T-helper 1 cell treated with Interleukin-12 subunit alpha and Interleukin-12 subunit beta and Interleukin-4 antibody, amounts not matched to agents 30 μg/mL and 1 μg/mL, for 36 hours (primary cell): ENCODE data around the gene SLC16A5.
"Not testable (repeated sequence)": the region's sequence is repeated elsewhere in the genome, so short reads cannot be mapped to it uniquely, and the experiment has no call there.

Experiments
- H3K27ac Mint-ChIP-seq: one replicate; pipeline ENCODE4 v1.8.0; 2021; ENCODE audit warnings: mild to moderate bottlenecking, mixed read lengths
- H3K27me3 Mint-ChIP-seq: one replicate; pipeline ENCODE4 v1.8.0; 2021; ENCODE audit warnings: low read depth, mixed read lengths
- H3K36me3 Mint-ChIP-seq: one replicate; pipeline ENCODE4 v1.8.0; 2021; ENCODE audit warnings: low read depth, mixed read lengths
- H3K4me1 Mint-ChIP-seq: one replicate; pipeline ENCODE4 v1.8.0; 2021; ENCODE audit warnings: low read depth, mixed read lengths
- H3K4me3 Mint-ChIP-seq: one replicate; pipeline ENCODE4 v1.8.0; 2021; ENCODE audit warnings: mild to moderate bottlenecking, moderate library complexity, mixed read lengths
- H3K9me3 Mint-ChIP-seq: one replicate; pipeline ENCODE4 v1.8.0; 2021; ENCODE audit warnings: mixed read lengths

Gene SLC16A5

DNA sequence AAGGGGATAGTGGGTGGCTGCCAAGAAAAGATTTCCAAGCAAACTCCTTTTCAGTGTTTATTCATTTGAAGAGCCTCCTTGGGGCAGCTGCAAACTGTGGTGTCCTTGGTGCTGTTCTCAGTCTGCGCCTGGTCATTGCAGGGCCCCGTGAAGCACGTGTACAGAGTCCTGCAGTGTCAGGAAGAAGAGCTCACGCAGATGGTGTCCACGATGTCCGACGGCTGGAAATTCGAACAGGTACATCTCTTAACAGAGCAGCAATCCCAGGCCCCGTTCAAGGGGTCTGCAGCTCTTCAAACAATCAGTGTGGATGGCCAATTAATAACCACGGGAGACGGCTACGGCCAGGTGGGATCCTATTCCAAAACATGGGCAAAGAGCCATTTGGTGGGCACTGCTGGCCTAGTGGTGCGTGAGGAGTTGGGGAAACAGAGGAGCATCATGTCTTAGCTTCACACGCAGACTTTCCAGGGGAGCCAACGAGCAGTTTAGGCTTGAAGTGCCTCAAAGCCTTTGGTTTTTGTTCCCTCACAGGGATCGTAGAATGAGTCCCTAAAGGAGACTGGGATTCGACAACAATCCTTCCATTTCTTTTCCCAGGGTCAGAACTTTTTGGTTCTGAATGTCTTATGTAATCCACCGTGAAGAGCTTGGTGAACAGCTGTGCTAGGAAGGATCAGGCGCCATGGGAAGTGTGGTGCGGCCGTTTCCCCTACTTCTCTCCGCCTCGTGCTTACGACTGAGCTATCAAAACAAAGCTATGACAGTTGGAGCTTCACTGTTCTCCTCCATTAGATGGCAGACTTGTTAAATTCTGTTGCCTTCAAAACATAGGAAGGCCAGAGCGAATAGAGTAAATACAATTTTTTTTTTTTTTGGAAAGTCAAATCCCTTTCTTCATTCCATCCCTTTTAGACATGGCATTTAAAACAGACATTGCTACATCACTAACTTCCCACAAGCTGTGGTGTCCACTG is 28.1 kb upstream of the SLC16A5 start:
- Mint-ChIP-seq H3K36me3 (peaks cover 36% of the 10 kb centered on the region), H3K9me3 (no peaks in the 10 kb centered on the region), H3K4me3 (no peak overlapping the region), H3K27me3 (no peaks in the 10 kb centered on the region), H3K4me1 (peaks cover 8% of the 10 kb centered on the region), H3K27ac (no peak overlapping the region)

DNA sequence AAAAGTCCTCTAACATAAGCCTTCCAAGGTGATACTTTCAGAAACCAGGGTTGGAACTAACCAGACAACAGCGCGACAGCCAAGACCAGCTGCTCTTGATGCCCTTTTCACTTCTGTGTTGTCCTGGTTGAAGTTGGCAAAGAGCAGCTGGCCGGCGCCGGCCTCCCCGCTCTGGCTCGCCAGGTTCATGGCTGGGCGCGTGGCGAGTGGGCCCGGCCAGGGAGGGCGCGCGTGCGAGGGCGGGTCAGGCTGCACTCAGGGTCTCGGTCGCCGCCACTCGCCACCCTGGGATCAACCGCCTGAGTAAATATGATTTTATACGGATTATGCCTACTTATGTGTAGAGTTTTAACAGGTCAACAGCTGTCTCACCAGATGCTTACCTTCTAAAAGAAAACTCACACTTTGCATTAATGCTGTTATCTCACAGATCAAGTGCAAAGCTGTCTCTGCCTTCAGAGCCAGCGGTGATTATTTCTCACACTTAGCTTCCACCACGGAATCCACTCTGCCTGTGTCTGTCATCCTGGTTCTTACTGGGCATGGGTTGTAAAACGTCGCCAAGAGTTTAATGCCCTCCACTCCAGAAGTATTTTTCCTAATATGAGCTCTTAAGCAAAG is 27.2 kb upstream of the SLC16A5 start:
- H3K36me3 Mint-ChIP-seq, result peaks cover 36% of the 10 kb centered on the region
- no peaks in the 10 kb centered on the region for H3K9me3 Mint-ChIP-seq
- no peak overlapping the region for H3K27ac Mint-ChIP-seq
- H3K4me3 Mint-ChIP-seq, result no peak overlapping the region
- peaks cover 13% of the 10 kb centered on the region for H3K4me1 Mint-ChIP-seq
- no peaks in the 10 kb centered on the region for H3K27me3 Mint-ChIP-seq

DNA sequence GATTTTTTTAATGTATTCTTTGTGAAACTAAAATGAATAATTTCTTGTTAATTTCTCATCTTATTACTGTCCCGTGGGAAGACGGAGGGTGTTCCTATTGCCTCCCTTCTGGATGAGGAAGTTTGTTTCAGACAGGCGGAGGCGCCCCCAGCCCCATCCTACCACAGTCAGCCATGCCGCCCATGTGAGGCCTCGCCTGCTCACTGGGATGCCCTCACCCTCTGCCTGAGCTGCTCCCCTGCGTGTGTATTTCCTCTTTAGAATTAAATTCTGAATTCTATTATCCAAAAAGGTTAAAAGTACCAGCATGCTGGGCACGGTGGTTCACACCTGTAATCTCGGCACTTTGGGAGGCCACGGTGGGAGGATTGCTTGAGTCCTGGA is 26.7 kb upstream of the SLC16A5 start:
- Mint-ChIP-seq H3K4me3 (no peak overlapping the region), H3K27ac (no peak overlapping the region), H3K9me3 (no peaks in the 10 kb centered on the region), H3K36me3 (peaks cover 34% of the 10 kb centered on the region), H3K4me1 (peaks cover 17% of the 10 kb centered on the region), H3K27me3 (no peaks in the 10 kb centered on the region)

DNA sequence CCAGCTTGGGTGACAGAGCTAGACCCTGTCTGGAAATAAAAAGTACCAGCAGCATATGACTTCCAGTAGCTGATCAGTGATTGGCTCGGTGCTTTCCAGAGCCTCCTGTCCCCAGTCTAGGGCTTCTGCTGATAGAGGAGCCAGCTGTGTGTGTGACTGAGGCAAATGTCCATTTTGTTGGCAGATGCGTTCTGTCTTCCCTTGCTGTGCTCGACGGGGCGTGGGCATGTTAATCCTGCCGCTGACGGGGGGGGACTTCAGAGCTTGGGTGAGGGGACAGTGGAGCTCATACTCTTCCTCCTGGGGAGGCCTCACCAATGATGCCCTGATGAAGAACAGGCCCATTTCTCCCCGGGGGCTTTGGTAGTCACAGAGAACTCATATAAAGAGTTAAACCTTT is 26.1 kb upstream of the SLC16A5 start:
- Mint-ChIP-seq H3K9me3 (no peaks in the 10 kb centered on the region), H3K27ac (no peak overlapping the region), H3K4me3 (no peak overlapping the region), H3K36me3 (peaks cover 29% of the 10 kb centered on the region), H3K27me3 (no peaks in the 10 kb centered on the region), H3K4me1 (peaks cover 17% of the 10 kb centered on the region)

DNA sequence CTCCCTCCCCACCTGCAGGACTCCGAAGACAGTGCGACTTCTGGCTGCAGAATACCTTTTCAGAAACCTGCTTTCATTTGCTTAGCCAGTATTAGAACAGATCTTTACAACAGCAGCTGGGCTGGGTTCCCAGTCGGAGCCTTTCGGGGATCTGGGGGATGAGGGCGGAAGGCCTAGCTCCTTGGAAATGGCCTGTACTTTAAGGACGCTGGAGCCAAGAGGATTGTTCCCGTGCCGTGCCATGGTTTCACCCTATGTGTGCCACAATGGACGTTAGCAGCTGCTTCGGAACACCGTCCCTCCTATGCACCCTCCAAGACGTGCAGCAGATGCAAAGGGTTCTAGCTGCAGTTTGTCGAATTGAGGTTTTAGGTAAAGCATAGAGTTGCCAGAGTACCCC is 24.6 kb upstream of the SLC16A5 start:
- H3K36me3 Mint-ChIP-seq, result peaks cover 31% of the 10 kb centered on the region
- H3K4me3 Mint-ChIP-seq, result no peak overlapping the region
- H3K4me1 Mint-ChIP-seq, result peaks cover 23% of the 10 kb centered on the region
- H3K27ac Mint-ChIP-seq, result no peak overlapping the region
- no peaks in the 10 kb centered on the region for H3K27me3 Mint-ChIP-seq
- H3K9me3 Mint-ChIP-seq, result no peaks in the 10 kb centered on the region

DNA sequence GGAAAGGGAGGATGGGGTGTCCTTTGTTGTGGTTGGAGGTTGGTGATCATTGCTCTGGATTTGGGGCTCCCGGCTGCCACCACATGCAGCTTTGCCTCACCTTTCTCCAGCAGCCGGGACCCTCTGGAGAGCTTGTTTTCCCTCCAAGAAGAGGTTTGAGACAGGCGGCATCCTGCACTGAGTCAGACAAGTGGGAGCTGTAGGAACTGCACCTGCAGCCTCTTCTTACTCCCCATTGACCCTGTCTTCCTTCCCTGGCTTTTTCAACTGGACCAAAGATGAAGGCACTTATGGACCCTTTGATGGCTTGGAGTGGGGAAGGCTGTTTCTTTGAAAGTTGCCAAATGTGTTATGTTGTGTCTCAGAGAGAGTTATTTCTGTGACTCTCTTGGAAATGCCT is 24.1 kb upstream of the SLC16A5 start:
- Mint-ChIP-seq H3K27ac (no peak overlapping the region), H3K27me3 (no peaks in the 10 kb centered on the region), H3K4me1 (peaks cover 23% of the 10 kb centered on the region), H3K9me3 (no peaks in the 10 kb centered on the region), H3K36me3 (peaks cover 31% of the 10 kb centered on the region), H3K4me3 (no peak overlapping the region)

DNA sequence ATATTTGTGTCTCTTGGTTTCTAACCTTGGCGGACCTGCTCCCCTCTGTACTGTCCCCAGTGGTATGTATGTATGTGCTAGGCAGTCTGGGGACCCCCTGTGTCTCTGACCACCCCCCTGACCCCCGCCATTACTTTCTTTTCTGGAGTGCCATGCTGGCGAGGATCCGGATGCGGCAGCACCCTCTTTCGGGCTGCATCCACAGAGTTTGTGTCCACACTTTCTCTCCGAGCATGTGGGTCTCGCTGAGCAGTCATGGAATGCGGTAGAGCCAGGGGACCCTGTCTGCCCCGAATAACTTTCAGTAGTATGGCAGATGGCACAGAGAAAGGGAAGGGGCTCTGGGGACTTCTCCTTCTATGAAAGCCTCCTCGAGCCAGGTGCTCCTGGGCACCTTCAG is 23.7 kb upstream of the SLC16A5 start:
- no peaks in the 10 kb centered on the region for H3K27me3 Mint-ChIP-seq
- H3K27ac Mint-ChIP-seq, result no peak overlapping the region
- peaks cover 31% of the 10 kb centered on the region for H3K36me3 Mint-ChIP-seq
- H3K9me3 Mint-ChIP-seq, result no peaks in the 10 kb centered on the region
- no peak overlapping the region for H3K4me3 Mint-ChIP-seq
- H3K4me1 Mint-ChIP-seq, result peaks cover 26% of the 10 kb centered on the region

DNA sequence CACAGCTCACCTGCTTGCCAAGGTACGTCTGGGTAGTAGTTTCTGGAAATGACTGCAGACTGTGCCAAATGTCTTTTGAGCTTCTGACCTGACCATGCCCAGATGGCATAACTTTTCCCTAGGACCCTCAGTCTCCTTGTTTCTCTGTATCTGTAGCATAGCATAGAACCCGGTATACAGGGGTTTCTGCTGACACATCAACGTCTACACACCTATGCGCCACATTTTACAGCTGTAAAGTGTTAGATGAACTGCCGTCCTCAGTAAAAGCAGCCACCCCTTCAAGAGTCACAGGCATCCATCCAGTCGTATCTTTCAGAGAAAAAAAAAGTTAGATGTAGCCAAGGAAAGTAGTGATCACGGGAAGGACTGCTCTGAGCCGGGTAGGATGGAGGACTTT is 23.3 kb upstream of the SLC16A5 start:
- Mint-ChIP-seq H3K36me3 (peaks cover 31% of the 10 kb centered on the region), H3K27me3 (no peaks in the 10 kb centered on the region), H3K27ac (no peak overlapping the region), H3K4me1 (peaks cover 26% of the 10 kb centered on the region), H3K4me3 (no peak overlapping the region), H3K9me3 (no peaks in the 10 kb centered on the region)

DNA sequence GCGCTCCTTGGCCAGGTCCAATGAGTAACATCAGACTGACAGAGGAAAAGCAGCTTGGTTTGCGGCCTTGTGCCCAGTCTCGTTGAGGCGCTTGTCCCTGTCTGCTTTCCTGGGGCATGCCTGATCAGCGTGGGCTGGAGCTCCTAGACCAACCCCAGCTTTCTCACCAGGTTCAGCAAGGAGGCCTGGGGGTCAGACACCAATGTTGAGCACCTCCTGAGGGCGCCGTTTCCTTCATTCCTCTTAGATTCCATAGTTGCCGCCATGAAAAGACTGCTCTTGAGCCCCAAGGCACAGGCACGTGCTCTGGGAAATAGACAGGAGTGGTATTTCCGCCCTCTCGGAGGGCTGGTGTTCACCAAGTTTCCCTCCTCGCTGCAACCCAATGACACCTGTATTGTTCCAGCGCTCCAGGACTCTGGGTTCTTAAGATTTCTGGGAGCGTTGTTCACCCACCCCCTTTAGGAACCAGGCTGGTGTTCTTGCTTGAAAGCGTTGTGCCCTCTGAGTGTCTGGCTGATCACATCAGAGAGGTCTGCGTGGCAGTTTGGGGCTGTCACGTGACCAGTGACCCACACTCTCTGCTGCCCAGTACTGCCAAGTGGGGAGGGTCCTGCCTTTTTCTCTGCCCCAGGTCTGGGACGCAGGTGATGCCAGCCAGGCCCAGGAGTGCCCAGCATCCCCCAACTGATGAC is 22.7 kb upstream of the SLC16A5 start:
- Mint-ChIP-seq H3K4me1 (peaks cover 24% of the 10 kb centered on the region), H3K36me3 (peaks cover 28% of the 10 kb centered on the region), H3K27ac (no peak overlapping the region), H3K4me3 (no peak overlapping the region), H3K9me3 (no peaks in the 10 kb centered on the region), H3K27me3 (no peaks in the 10 kb centered on the region)

DNA sequence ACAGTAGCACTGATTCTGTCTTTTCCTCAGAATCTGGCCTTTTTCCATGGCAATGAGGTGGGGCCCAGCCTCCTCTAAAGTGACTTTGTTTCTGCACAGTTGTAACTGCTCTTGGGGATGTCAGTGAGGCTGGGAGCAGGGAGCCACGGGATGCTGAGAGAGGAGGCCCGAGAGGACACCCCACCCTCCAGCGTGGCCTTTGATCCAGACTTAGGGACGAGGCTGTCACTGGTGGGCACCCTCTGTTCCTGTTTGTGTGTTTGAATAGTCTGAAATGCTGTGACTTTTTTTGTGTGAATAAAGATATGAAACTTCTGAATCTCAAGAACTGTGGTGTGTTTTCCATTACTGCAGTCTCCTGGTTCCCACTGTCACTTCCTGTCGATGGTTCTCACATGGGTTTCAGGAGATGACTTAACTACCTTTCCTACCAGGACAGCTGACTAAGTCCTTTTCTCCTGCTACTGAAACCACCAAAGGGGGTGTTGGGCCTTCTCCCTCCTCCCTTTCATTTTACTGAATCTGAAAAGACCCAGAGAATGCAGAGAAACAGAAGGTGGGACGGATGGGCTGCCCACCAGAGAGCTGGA is 22.1 kb upstream of the SLC16A5 start:
- Mint-ChIP-seq H3K27ac (peak overlapping the region; percentile 65), H3K4me3 (peak overlapping the region; percentile 15), H3K9me3 (no peaks in the 10 kb centered on the region), H3K36me3 (peaks cover 25% of the 10 kb centered on the region), H3K4me1 (peaks cover 24% of the 10 kb centered on the region), H3K27me3 (no peaks in the 10 kb centered on the region)

DNA sequence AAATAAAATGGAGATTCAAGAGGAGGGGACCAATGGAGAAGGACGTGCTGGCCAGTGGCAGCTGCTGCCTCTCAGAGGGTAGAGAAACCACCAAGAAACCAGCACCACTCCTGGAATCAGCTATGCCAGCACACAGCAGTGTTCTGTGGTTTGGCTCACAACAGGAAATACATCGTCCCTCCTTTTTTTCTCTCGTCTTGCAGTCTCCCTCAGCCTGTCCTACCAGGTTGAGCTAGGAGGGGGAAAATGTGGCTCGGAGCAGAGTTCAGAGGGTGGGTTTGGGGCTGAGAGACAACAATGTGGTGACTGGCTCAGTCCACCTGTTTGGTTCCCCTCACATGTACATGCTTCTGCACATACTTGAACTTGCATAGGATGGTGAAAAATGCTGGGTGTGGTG is 19.9 kb upstream of the SLC16A5 start:
- peaks cover 13% of the 10 kb centered on the region for H3K36me3 Mint-ChIP-seq
- H3K4me1 Mint-ChIP-seq, result peaks cover 24% of the 10 kb centered on the region
- H3K27ac Mint-ChIP-seq, result peak overlapping the region; percentile 77
- no peaks in the 10 kb centered on the region for H3K9me3 Mint-ChIP-seq
- no peaks in the 10 kb centered on the region for H3K27me3 Mint-ChIP-seq
- peak overlapping the region; percentile 63 for H3K4me3 Mint-ChIP-seq

DNA sequence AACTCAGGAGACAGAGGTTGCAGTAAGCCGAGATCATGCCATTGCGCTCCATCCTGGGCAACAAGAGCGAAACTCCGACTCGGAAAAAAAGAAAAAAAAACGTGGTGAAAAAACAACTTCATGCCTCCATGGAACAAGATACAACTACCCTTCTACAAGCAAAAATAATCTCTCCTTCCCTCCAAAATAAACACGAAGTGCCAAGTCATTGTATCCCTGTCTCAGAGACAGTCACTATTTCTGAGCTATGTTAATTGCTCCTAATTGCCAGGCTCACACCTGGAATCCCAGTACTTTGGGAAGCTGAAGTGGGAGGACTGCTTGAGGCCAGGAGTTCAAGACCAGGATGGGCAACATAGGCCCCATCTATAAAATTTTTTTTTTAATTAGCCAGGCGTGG is 19.0 kb upstream of the SLC16A5 start:
- peaks cover 24% of the 10 kb centered on the region for H3K4me1 Mint-ChIP-seq

DNA sequence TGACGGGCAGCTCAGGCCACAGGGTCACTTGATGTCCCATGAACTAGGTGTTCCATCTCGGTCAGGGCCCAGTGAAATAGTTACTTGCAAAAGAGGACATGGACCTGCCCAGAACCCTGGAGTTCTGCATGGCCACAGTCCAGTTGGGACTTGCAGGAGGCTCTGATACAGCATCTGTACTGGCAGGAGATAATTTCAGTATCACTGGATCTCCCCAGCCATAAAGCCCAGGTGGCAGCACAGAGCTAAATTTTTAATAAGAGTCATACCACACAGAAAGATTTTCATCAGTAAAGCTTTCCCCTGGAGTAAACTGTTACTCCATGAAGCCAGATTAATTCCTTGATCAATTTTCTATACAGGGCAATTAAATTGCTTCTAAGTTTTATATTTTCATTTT is 18.0 kb upstream of the SLC16A5 start:
- no peak overlapping the region for H3K27ac Mint-ChIP-seq
- H3K4me1 Mint-ChIP-seq, result peaks cover 24% of the 10 kb centered on the region
- no peaks in the 10 kb centered on the region for H3K9me3 Mint-ChIP-seq
- H3K27me3 Mint-ChIP-seq, result no peaks in the 10 kb centered on the region
- no peak overlapping the region for H3K4me3 Mint-ChIP-seq
- peaks cover 3% of the 10 kb centered on the region for H3K36me3 Mint-ChIP-seq

More for the DNA sequence above, 19.0 kb upstream of the SLC16A5 start:
- H3K9me3 Mint-ChIP-seq, result no peaks in the 10 kb centered on the region
- H3K36me3 Mint-ChIP-seq, result peaks cover 11% of the 10 kb centered on the region
- peak overlapping the region; percentile 65 for H3K27ac Mint-ChIP-seq
- H3K4me3 Mint-ChIP-seq, result no peak overlapping the region
- no peaks in the 10 kb centered on the region for H3K27me3 Mint-ChIP-seq

DNA sequence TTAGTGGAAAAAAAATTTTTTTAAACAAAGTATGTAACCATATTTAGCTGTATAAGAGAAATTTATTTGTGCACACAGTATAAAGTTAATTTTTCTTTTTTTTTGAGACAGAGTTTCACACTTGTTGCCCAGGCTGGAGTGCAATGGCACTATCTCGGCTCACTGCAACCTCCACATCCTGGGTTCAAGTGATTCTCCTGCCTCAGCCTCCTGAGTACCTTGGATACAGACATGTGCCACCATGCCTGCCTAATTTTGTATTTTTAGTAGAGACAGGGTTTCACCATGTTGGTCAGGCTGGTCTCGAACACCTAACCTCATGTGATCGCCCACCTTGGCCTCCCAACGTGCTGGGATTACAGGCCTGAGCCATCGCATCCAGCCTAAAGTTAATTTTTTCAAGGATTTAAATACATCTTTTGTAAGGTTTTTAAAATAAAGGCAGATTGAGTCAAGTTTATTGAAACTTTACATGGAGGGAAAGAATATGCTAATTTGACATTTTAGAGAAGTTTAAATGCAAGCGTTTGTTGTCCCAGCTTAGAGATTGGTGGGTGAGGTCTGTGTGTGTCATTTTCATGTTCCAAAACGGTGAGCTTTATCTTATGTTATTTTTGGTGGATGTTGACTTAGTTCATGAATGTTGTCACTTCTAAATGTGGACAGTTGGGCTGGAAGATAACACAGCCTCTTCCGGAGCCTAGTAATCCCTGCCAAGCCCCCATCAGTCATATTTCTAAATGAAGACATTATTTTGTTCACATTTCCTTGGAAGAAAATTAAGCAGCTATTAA is 16.1 kb upstream of the SLC16A5 start:
- not testable (repeated sequence) for H3K9me3 Mint-ChIP-seq, H3K36me3 Mint-ChIP-seq, H3K27me3 Mint-ChIP-seq, H3K27ac Mint-ChIP-seq, H3K4me3 Mint-ChIP-seq
- peaks cover 11% of the 10 kb centered on the region for H3K4me1 Mint-ChIP-seq
